AG08395 (cell line): ENCODE data around the gene FUT2.
A peak's percentile ranks its signal among the peaks of the same experiment; 100 is the strongest.
"Not testable (repeated sequence)": the region's sequence is repeated elsewhere in the genome, so short reads cannot be mapped to it uniquely, and the experiment has no call there.

Experiments used
- DNase-seq: peaks from one replicate; pipeline ENCODE4 v3.0.0; 2012; ENCODE audit warnings: mixed read lengths, low spot score

The FUT2 gene

DNA sequence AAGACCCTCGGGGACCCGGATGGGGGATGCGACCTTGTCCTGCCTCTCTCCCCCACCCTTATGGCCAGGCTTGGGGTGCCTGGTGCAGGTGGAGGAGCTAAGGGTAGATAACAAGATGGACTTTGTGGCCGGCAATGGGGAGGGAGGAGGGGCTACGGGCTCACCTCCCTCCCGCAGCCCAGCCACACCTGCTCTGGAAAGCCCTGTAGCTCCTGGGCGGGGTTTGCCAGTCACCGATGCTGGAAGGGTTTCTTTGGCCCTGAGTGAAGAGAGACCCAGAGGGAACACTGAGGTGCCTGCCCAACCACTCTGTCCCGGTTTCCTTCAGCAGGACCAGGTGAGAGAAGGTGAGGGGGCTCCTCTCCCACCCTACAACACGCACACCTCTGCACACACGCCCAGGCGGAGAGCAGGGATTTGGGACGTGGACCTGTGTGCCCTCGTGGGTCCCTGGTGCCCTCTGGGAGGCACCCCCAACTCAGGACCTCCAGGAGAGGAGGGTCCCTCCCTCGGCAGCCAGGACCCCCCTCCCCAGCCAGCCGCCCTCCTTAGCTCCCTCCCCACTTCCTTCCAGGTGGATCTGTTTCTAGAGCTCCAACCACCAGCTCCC, at the start of gene FUT2:
TSS of gene FUT2 (plus strand) at position 229 of the 610 bp plus-strand sequence. CDS start 6,986 bp downstream, outside the sequence.
- no peak for DNase-seq

- peak; percentile 88 for DNase-seq
Measured at GRCh38 chr19:48646001-48646721, 49.6 kb upstream of the FUT2 start, which contains the start of gene CA11. TSS of gene CA11 (minus strand) at chr19:48646187. CDS start at chr19:48645632, 555 bp downstream.

- no peak for DNase-seq
Measured at GRCh38 chr19:48646722-48647216, 49.0 kb upstream of the FUT2 start.

GRCh38 chr19:48648134-48648533, 47.6 kb upstream of the FUT2 start:
- no peak for DNase-seq

- no peak for DNase-seq
Measured at GRCh38 chr19:48650974-48651682, 44.6 kb upstream of the FUT2 start.

GRCh38 chr19:48651683-48652048, 44.1 kb upstream of the FUT2 start:
- no peak for DNase-seq

DNA sequence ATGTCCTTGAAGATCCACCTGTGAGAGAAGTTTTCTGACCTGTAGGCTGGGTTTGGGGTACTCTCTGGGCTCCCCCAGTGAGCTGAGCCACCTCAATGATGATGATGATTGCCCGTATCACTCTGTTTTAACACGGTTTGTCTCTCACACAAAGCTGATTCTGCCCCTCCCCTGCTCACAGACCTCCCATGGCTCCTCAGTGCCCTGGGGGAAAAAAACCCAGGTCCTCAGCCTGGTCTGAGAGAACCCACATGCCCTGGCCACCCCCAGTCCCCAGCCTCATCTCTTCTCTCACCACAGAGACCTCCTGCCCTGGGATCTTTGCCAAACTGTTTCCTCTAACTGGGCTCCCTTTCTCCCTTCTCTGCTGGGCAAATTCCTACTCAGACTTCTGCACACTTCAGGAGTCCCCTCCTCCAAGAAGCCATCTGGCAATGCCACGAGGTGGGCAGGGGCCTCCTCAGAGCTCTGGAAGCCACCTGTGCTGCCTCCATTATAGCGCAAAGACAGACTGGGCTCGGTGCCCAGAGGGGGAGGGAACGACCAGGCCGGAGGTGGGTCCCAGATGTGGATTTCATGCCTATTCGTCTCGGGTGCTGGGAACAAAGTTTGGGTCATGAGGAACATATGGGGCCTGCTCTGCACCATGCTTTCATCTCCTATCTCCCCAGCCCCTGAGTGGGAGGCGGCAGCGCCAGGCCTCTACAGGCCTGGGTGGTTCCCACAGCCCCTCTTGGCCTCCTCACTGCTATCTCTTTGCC, 41.3 kb upstream of the FUT2 start:
- no peak for DNase-seq

DNA sequence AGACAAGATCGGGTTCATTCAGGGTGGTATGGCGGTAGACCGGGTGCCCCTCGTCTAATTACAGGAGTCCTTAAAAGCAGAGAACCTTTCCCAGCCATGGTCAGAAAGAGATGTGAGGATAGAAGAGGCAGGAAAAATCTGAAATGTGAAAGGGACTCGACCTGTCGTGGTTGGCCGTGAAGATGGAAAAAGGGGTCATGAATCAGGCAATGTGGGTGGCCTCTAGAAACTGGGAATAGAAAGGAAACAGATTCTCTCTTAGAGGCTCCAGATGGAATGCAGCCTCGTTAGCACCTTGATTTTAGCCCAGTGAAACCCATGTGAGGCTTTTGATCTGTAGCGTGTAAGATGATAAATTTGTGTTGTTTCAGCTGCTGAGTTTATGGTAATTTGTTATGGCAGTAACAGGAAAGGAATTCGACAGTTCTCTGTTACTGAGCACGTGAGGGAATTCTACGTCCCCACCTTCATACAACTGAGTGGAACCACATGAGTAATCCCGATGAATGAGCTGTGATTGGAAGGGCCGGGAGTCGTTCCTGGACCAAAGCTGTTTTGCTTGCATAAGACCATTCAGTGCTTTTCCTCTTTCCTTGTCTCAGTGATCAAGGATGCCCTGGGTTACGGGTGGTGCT, 38.8 kb upstream of the FUT2 start:
- peak; percentile 93 for DNase-seq

GRCh38 chr19:48657828-48658227, 37.9 kb upstream of the FUT2 start:
- DNase-seq: not testable (repeated sequence)

- DNase-seq: no peak
Measured at GRCh38 chr19:48658483-48658882, 37.3 kb upstream of the FUT2 start.

DNA sequence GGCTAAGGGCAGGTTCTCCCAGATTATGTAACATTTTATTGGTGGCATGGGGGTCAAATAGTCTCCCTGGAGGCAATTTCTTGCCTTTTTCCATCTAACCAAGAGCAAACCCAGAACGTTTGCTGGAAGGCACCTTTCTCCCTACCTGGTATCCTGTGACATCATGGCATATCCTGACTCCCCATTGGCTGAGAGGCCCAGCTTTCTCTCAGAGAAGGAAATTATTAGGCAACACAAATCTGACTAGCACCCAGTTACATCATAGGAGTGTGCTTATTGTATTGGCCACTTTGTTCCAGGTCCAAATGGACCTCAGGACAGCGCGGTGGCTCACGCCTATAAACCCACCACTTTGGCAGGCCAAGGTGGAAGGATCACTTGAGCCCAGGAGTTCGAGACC, 36.0 kb upstream of the FUT2 start:
- no peak for DNase-seq

DNA sequence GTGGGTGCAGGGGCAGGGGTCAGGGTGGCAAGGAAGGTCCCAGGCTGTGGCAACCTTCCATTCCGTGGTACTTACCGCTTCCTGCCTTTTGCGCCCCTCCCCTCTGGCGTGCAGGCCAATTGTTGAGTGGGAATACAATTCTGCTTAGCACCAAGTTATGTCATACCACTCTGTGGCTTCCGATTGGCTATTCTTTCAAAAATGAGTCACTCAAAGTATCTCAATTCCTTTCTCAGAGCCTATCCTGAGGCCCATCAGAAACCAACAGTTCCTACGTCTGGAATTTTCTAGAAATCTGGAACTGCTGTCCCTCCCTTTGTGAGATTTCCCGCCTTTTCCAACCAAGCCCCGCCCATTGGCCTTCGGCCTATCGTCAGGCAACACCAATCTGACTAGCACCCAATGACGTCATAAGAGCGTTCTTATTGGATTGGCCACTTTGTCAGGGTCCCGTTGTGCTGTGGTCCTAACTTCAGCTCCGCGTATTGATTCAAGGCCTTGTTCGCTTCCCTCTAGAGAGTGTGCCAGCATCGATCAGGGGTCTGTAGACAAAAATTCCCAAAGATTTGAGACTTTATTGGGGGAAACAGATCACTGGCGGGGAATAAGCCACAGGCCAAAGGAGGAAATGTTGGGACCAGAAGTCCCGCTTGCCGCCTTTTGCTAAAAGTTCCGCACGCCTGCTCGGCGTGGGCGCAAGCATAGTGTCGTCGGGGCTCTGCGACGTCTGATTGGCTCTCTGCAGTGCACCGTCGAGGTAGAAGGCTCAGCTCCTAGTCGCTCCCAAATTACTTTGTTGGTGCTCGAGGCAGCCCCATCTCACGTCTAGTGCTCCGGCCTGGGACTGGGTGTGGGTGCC, 34.7 kb upstream of the FUT2 start:
- DNase-seq: peak; percentile 94

- no peak for DNase-seq
Measured at GRCh38 chr19:48661711-48662090, 34.1 kb upstream of the FUT2 start.

DNA sequence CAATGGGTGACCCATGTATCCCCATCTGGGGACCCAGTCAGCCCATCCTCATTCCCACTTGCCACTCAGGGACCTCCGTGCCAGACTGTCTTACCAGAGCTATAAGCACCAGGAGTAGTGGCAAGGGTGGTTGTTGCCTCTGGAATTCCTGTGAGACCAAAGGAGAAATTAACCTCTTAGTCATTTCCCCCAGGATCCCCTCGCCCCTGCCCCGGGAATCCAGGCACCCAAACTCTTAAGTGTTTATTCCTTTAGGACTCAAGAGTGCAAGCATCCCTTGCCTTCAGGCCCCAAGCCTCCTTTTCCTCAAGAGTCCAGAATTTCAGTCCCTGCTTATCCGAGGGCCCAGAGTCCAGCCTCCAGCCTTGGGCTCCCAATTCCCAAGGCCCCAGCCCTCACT, 32.1 kb upstream of the FUT2 start:
- no peak for DNase-seq

DNA sequence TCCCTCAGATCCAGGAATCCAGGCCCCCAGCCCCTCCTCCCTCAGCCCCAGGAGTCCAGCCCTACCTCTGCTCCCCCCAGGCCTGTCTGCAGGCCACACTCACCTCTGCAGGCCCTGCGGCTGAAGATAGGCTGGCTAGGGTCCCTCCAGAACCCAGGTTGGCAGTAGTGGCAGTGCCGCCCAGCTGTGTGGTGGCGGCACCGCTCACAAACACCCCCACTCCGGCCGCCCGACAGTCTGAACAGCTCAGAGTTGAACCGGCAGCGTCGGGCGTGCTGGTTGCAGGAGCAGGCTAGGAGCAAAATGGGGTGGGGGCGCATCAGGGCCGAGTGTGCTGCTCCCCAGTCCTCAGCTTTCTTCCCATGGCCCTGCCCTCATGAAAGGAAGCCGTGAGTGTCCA, 31.3 kb upstream of the FUT2 start:
- DNase-seq: no peak

GRCh38 chr19:48665786-48666185, 30.0 kb upstream of the FUT2 start:
- DNase-seq: no peak

DNA sequence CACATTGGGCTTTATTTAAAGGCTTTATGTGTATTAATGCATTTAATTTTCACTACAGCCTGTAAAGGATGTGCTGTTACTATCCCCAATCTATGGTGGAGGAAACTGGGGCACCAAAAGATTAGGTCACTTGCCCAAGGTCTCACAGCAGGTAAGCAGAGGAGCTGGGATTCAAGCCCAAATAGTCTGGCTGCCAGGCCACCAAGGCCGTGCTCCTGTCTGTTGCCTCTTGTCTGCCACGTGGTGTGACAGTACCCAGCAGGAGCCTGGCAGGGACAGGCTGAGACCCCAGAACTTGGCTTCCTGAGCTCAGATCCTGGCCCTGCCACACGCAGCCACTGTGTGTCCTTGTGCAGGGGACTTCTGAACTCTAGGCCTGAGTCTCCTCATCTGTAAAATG, 27.4 kb upstream of the FUT2 start:
- DNase-seq: no peak

DNA sequence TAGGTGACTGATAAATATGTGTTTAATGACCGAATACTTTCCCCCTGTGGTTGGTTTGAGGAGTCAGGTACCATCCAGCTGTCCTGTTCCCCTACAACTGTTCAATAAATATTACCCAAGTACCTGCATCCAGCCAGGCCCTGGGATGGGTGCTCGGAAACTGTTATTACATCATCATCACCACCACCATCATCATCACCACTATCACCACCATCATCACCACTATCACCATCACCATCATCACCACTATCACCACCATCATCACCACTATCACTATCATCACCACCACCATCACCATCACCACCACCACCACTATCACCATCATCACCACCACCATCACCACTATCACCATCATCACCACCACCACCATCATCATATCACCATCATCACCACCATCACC, 27.0 kb upstream of the FUT2 start:
- DNase-seq: no peak

DNA sequence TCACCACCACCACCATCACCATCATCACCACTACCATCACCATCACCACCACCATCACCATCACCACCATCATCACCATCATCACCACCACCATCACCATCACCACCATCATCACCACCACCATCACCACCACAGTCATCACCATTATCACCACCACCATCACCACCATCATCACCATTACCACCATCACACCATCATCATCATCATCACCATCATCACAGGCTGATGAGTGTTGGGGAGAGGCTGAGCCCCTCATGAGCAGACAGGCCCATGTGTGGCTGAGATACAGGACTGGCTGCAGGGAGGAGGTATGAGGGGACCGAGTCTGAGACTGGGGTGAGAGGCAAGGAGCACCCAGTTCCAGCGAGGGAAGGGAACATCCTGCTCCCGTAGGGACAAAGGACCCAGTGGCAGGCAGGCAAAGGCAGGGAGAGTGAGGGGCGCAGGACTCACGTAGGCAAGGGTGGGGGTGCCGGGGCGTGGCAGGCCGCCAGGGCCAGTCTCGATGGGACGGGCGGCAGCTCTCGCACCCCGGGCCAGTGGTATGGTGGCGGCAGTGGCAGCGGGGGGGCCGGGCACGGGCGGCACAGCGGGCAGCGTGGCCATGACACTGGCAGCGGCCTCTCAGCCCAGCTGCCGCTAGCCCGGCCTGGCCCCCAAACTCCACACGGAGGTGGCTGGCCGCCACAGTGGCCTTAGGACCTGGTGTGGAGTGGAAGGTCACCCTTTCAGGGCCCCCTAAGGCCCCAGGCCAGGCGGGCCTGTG, 25.7 kb upstream of the FUT2 start:
- DNase-seq: no peak
